Measurements from ENCODE around the gene PPP2CA.
"Not testable (repeated sequence)": the region's sequence is repeated elsewhere in the genome, so short reads cannot be mapped to it uniquely, and the experiment has no call there.

The PPP2CA gene

DNA sequence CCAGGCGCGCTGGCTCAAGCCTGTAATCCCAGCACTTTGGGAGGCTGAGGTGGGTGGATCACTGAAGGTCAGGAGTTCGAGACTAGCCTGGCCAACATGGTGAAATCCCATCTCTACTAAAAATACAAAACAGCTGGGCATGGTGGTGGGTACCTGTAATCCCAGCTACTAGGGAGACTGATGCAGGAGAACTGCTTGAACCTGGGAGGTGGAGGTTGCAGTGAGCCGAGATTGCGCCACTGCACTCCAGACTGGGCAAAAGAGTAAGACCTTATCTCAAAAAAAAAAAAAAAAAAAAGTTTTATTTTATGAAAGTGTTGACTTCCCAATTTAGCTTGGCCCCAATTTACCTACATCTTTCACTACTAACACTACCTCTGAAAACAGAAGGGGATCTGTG lies 4.2 kb downstream of the PPP2CA start:
- H3K9ac ChIP-seq (ENCODE audit: low read depth, low read length); H3K27ac ChIP-seq (ENCODE audit: low read depth, low read length); H3K9me3 ChIP-seq (ENCODE audit: insufficient read depth, low read depth, low read length); H3K27me3 ChIP-seq (ENCODE audit: insufficient read depth, low read length): not testable (repeated sequence)
- peaks cover 32% of the 10 kb centered on the region for H3K36me3 ChIP-seq (ENCODE audit: insufficient read depth, low read length)
- H3K4me1 ChIP-seq (ENCODE audit: insufficient read depth, low read length): peaks cover 24% of the 10 kb centered on the region
- peak overlapping the region; percentile 77; the same call in 1 of the 2 replicates for H3K4me3 ChIP-seq (ENCODE audit: low read length)
- WGBS: 98% methylated on average over 5 of the region's 5 CpGs

DNA sequence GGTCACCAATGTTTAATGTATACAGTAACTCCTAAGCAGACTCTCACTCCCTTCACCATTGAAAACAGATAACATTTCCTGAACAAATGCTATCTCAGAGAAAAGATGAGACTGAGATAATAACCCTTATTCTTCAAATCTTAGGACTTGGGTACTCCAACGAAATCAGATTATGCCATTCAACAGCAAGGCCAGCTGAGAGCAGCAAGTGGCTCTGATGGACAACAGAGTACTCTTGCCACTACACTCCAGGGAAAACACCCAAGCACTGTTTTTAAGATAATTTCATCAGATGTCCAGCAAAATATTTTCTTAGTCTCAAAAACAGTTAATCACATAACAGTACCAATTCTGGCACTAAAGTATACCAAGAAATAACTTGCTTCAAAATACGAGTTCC lies 10.1 kb downstream of the PPP2CA start:
- Histone ChIP-seq H3K27me3 (ENCODE audit: insufficient read depth, low read length) (no peaks in the 10 kb centered on the region), H3K4me3 (ENCODE audit: low read length) (no peak overlapping the region), H3K9ac (ENCODE audit: low read depth, low read length) (no peak overlapping the region), H3K9me3 (ENCODE audit: insufficient read depth, low read depth, low read length) (no peaks in the 10 kb centered on the region), H3K36me3 (ENCODE audit: insufficient read depth, low read length) (peaks cover 26% of the 10 kb centered on the region), H3K4me1 (ENCODE audit: insufficient read depth, low read length) (no peaks in the 10 kb centered on the region; the same call in 1 of the 2 replicates), H3K27ac (ENCODE audit: low read depth, low read length) (no peak overlapping the region)
- WGBS: 89% methylated on average over 2 of the region's 2 CpGs

GRCh38 chr5:134211263-134212031 lies 14.4 kb downstream of the PPP2CA start:
- H3K4me1 ChIP-seq (ENCODE audit: insufficient read depth, low read length); H3K9ac ChIP-seq (ENCODE audit: low read depth, low read length); H3K27me3 ChIP-seq (ENCODE audit: insufficient read depth, low read length); H3K4me3 ChIP-seq (ENCODE audit: low read length); H3K9me3 ChIP-seq (ENCODE audit: insufficient read depth, low read depth, low read length); H3K27ac ChIP-seq (ENCODE audit: low read depth, low read length): not testable (repeated sequence)
- 95% methylated on average over 13 of the region's 14 CpGs for WGBS
- 0 out of 2 replicates have a peak, but pooled peaks cover 12% of the 10 kb centered on the region for H3K36me3 ChIP-seq (ENCODE audit: insufficient read depth, low read length)

GRCh38 chr5:134209477-134210245 lies 16.2 kb downstream of the PPP2CA start:
- Histone ChIP-seq H3K9ac (ENCODE audit: low read depth, low read length) (no peak overlapping the region; the same call in 1 of the 2 replicates), H3K4me3 (ENCODE audit: low read length) (no peak overlapping the region), H3K4me1 (ENCODE audit: insufficient read depth, low read length) (no peaks in the 10 kb centered on the region), H3K9me3 (ENCODE audit: insufficient read depth, low read depth, low read length) (no peaks in the 10 kb centered on the region), H3K27me3 (ENCODE audit: insufficient read depth, low read length) (no peaks in the 10 kb centered on the region), H3K27ac (ENCODE audit: low read depth, low read length) (no peak overlapping the region), H3K36me3 (ENCODE audit: insufficient read depth, low read length) (peaks cover 29% of the 10 kb centered on the region)
- 83% methylated on average over 14 of the region's 14 CpGs for WGBS

DNA sequence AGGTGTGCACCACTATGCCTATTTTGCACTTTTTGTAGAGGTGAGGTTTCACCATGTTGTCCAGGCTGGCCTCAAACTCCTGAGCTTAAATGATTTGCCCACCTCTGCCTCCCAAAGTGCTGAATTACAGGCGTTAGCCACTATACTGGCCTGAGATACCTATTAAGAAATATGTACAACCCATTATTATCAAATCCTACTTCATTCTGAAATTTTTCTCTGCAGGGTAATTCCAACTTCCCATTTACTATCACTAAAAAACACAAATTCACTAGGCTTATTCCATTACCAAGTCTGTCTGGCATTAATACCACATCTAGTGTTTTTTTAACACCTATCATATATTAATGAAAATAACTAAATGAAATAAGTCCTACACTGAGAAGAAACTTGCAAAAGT lies 18.2 kb downstream of the PPP2CA start:
- 92% methylated on average over 1 of the region's 1 CpG for WGBS
- no peaks in the 10 kb centered on the region for H3K27me3 ChIP-seq (ENCODE audit: insufficient read depth, low read length)
- peaks cover 38% of the 10 kb centered on the region for H3K36me3 ChIP-seq (ENCODE audit: insufficient read depth, low read length)
- no peak overlapping the region for H3K27ac ChIP-seq (ENCODE audit: low read depth, low read length)
- no peaks in the 10 kb centered on the region for H3K4me1 ChIP-seq (ENCODE audit: insufficient read depth, low read length)
- no peak overlapping the region for H3K4me3 ChIP-seq (ENCODE audit: low read length)
- no peak overlapping the region for H3K9ac ChIP-seq (ENCODE audit: low read depth, low read length)
- H3K9me3 ChIP-seq (ENCODE audit: insufficient read depth, low read depth, low read length): no peaks in the 10 kb centered on the region

GRCh38 chr5:134206627-134207160 lies 19.2 kb downstream of the PPP2CA start:
- no peak overlapping the region for H3K9ac ChIP-seq (ENCODE audit: low read depth, low read length)
- peaks cover 48% of the 10 kb centered on the region for H3K36me3 ChIP-seq (ENCODE audit: insufficient read depth, low read length)
- H3K9me3 ChIP-seq (ENCODE audit: insufficient read depth, low read depth, low read length): no peaks in the 10 kb centered on the region
- H3K27ac ChIP-seq (ENCODE audit: low read depth, low read length): no peak overlapping the region
- H3K4me1 ChIP-seq (ENCODE audit: insufficient read depth, low read length): no peaks in the 10 kb centered on the region
- 82% methylated on average over 7 of the region's 7 CpGs for WGBS
- no peaks in the 10 kb centered on the region for H3K27me3 ChIP-seq (ENCODE audit: insufficient read depth, low read length)
- H3K4me3 ChIP-seq (ENCODE audit: low read length): no peak overlapping the region

GRCh38 chr5:134204575-134204974 lies 21.3 kb downstream of the PPP2CA start:
- Histone ChIP-seq H3K9me3 (ENCODE audit: insufficient read depth, low read depth, low read length) (no peaks in the 10 kb centered on the region), H3K9ac (ENCODE audit: low read depth, low read length) (no peak overlapping the region), H3K4me1 (ENCODE audit: insufficient read depth, low read length) (no peaks in the 10 kb centered on the region), H3K27ac (ENCODE audit: low read depth, low read length) (no peak overlapping the region), H3K27me3 (ENCODE audit: insufficient read depth, low read length) (no peaks in the 10 kb centered on the region), H3K36me3 (ENCODE audit: insufficient read depth, low read length) (peaks cover 69% of the 10 kb centered on the region), H3K4me3 (ENCODE audit: low read length) (no peak overlapping the region)
- 100% methylated on average over 4 of the region's 4 CpGs for WGBS

DNA sequence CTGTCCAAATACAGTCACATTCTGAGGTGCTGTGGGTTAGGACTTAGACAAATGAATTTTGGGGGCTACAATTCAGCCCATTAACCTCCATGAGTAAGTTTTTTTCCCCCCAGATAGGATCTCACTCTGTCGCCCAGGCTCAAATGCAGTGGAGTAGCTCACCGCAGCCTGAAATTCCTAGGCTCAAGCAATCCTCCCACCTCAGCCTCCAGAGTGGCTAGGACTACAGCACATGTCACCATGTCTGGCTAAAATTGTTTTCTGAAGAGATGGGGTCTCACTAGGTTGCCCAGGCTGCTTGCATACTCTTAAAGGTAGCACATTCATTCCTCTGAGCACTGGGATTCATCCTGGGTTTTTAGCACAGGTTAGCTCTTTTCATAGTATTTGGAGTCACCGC lies 22.2 kb downstream of the PPP2CA start:
- H3K4me3 ChIP-seq (ENCODE audit: low read length): no peak overlapping the region
- peaks cover 78% of the 10 kb centered on the region for H3K36me3 ChIP-seq (ENCODE audit: insufficient read depth, low read length)
- H3K4me1 ChIP-seq (ENCODE audit: insufficient read depth, low read length): no peaks in the 10 kb centered on the region
- no peak overlapping the region for H3K27ac ChIP-seq (ENCODE audit: low read depth, low read length)
- H3K9ac ChIP-seq (ENCODE audit: low read depth, low read length): no peak overlapping the region
- no peaks in the 10 kb centered on the region for H3K27me3 ChIP-seq (ENCODE audit: insufficient read depth, low read length)
- no peaks in the 10 kb centered on the region for H3K9me3 ChIP-seq (ENCODE audit: insufficient read depth, low read depth, low read length)
- WGBS: 96% methylated on average over 3 of the region's 3 CpGs

DNA sequence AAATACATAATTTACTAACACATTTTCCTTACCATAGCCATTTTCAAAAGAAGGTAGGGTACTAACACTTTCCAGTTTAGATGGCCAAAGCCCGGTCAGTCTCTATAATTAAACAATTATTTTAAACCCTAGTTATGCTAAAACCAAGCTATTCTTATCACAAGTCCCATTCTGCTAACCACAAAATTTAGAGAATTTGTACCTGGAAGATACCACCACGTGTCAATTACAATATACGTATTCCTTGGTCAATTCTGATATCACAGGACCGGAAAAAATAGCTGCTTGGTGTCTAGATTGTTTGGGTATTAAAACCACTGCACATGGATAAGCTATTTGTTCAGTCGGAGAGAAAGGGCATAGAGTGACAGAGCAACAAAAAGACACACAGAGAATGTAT lies 30.2 kb downstream of the PPP2CA start:
- H3K36me3 ChIP-seq (ENCODE audit: insufficient read depth, low read length): peaks cover 59% of the 10 kb centered on the region
- WGBS: 75% methylated on average over 5 of the region's 5 CpGs

GRCh38 chr5:134189031-134189430 lies 36.8 kb downstream of the PPP2CA start:
- Histone ChIP-seq H3K27ac (ENCODE audit: low read depth, low read length) (no peak overlapping the region), H3K4me3 (ENCODE audit: low read length) (no peak overlapping the region), H3K9me3 (ENCODE audit: insufficient read depth, low read depth, low read length) (no peaks in the 10 kb centered on the region), H3K27me3 (ENCODE audit: insufficient read depth, low read length) (no peaks in the 10 kb centered on the region), H3K9ac (ENCODE audit: low read depth, low read length) (no peak overlapping the region), H3K36me3 (ENCODE audit: insufficient read depth, low read length) (no peaks in the 10 kb centered on the region), H3K4me1 (ENCODE audit: insufficient read depth, low read length) (no peaks in the 10 kb centered on the region)
- WGBS: 94% methylated on average over 2 of the region's 3 CpGs

More for the DNA sequence above, 30.2 kb downstream of the PPP2CA start:
- Histone ChIP-seq H3K4me3 (ENCODE audit: low read length) (no peak overlapping the region), H3K9me3 (ENCODE audit: insufficient read depth, low read depth, low read length) (no peaks in the 10 kb centered on the region), H3K27me3 (ENCODE audit: insufficient read depth, low read length) (no peaks in the 10 kb centered on the region), H3K4me1 (ENCODE audit: insufficient read depth, low read length) (no peaks in the 10 kb centered on the region), H3K9ac (ENCODE audit: low read depth, low read length) (no peak overlapping the region), H3K27ac (ENCODE audit: low read depth, low read length) (no peak overlapping the region)

- Histone ChIP-seq H3K4me3 (ENCODE audit: low read length) (no peak overlapping the region), H3K9ac (ENCODE audit: low read depth, low read length) (no peak overlapping the region), H3K27me3 (ENCODE audit: insufficient read depth, low read length) (no peaks in the 10 kb centered on the region), H3K9me3 (ENCODE audit: insufficient read depth, low read depth, low read length) (no peaks in the 10 kb centered on the region), H3K4me1 (ENCODE audit: insufficient read depth, low read length) (no peaks in the 10 kb centered on the region), H3K27ac (ENCODE audit: low read depth, low read length) (no peak overlapping the region), H3K36me3 (ENCODE audit: insufficient read depth, low read length) (no peaks in the 10 kb centered on the region)
- WGBS: 97% methylated on average over 1 of the region's 1 CpG
Observed at GRCh38 chr5:134188092-134188491, 37.8 kb downstream of the PPP2CA start.

Data from HUES64 (cell line).